H1 (cell line): ENCODE measurements around the gene CASQ2. TPM values are rescaled to one million over a fixed set of nuclear protein-coding genes. Genes with fewer than 3 reads are reported as not detected.

ENCODE experiments used
- CTCF ChIA-PET: fragments of 300-600 bp; sonication (Branson Sonifier 250); formaldehyde crosslinking; loops from one replicate; lab custom pipeline; 2021; ENCODE audit not compliant: partially characterized antibody; lab: Charles Lee
- POLR2A ChIA-PET: fragments of 300-600 bp; sonication (Branson Sonifier 250); formaldehyde crosslinking; loops from one replicate; lab custom pipeline; 2021; ENCODE audit warnings: inconsistent platforms; ENCODE audit not compliant: partially characterized antibody; lab: Charles Lee
- DNase-seq, 2 experiments: peaks; one replicate each; pipeline versions ENCODE4 v3.0.0 to v3.0.0-alpha.2; 2010 to 2022; ENCODE audit warnings: low spot score in 2 of 2, low read depth in 1 of 2, mixed read lengths in 1 of 2
- FAIRE-seq: peaks from 2 replicates; lab custom pipeline; 2011; peaks lifted over from hg19 to GRCh38; lab: Jason Lieb, UNC
- H2AFZ ChIP-seq: 2 replicates; pipeline ENCODE4 v1.8.1; 2012; ENCODE audit warnings: low read length, inconsistent platforms
- H2AK5ac ChIP-seq: 2 replicates; pipeline ENCODE4 v1.6.1; 2013; ENCODE audit warnings: low read depth, low read length
- H2BK120ac ChIP-seq: replicated peaks from 2 replicates; pipeline ENCODE3; 2013; ENCODE audit warnings: low read depth, low read length, inconsistent platforms
- H2BK12ac ChIP-seq: 2 replicates; pipeline ENCODE4 v1.6.1; 2013; ENCODE audit warnings: low read depth, low read length
- H2BK15ac ChIP-seq: 2 replicates; pipeline ENCODE4 v1.6.1; 2013; ENCODE audit warnings: low read length
- H2BK20ac ChIP-seq: 2 replicates; pipeline ENCODE4 v1.6.1; 2013; ENCODE audit warnings: low read length
- H2BK5ac ChIP-seq: 2 replicates; pipeline ENCODE4 v1.6.1; 2013; ENCODE audit warnings: low read depth, low read length
- H3K14ac ChIP-seq: 2 replicates; pipeline ENCODE4 v1.6.1; 2013; ENCODE audit warnings: inconsistent platforms; ENCODE audit not compliant: insufficient read length
- H3K18ac ChIP-seq: 2 replicates; pipeline ENCODE4 v1.6.1; 2013; ENCODE audit warnings: low read length; ENCODE audit errors: extremely low read depth
- H3K23ac ChIP-seq: 2 replicates; pipeline ENCODE4 v1.6.1; 2013; ENCODE audit warnings: inconsistent platforms; ENCODE audit not compliant: insufficient read length
- H3K23me2 ChIP-seq: 2 replicates; pipeline ENCODE4 v1.6.1; 2013; ENCODE audit warnings: low read depth, low read length
- H3K27ac ChIP-seq: 2 replicates; pipeline ENCODE4 v1.6.1; 2011; ENCODE audit warnings: low read depth, low read length, inconsistent platforms
- H3K27me3 ChIP-seq, 4 experiments: replicated peaks in 1 of 4; 1 replicate in 1 of 4; 2 replicates in 3 of 4; pipeline versions ENCODE4 v1.6.1 to v1.8.1; 2011 to 2013; ENCODE audit warnings: low read length in 3 of 4, mild to moderate bottlenecking in 3 of 4, inconsistent platforms in 2 of 4, mixed read lengths in 2 of 4, moderate library complexity in 1 of 4; ENCODE audit not compliant: control insufficient read depth in 3 of 4, insufficient read depth in 3 of 4; ENCODE audit errors: extremely low read depth in 1 of 4
- H3K36me3 ChIP-seq, 4 experiments: 2 replicates each; pipeline versions ENCODE4 v1.6.1 to v1.8.1; 2011 to 2013; ENCODE audit warnings: mild to moderate bottlenecking in 4 of 4, low read length in 3 of 4, moderate library complexity in 2 of 4, control low read depth in 1 of 4, inconsistent platforms in 1 of 4; ENCODE audit not compliant: insufficient read depth in 4 of 4, control insufficient read depth in 2 of 4
- H3K4ac ChIP-seq: replicated peaks from 2 replicates; pipeline ENCODE3; 2013; ENCODE audit warnings: low read length, low read depth, mixed read lengths, inconsistent platforms; ENCODE audit not compliant: insufficient read length
- H3K4me1 ChIP-seq, 4 experiments: replicated peaks in 1 of 4; 1 replicate in 1 of 4; 2 replicates in 3 of 4; pipeline versions ENCODE4 v1.6.1 to v1.8.1; 2011 to 2013; ENCODE audit warnings: low read length in 3 of 4, inconsistent platforms in 2 of 4, mixed read lengths in 1 of 4; ENCODE audit not compliant: insufficient read depth in 4 of 4, control insufficient read depth in 3 of 4
- H3K4me2 ChIP-seq, 2 experiments: 2 replicates each; pipeline versions ENCODE4 v1.6.1 to v1.8.1; 2011 to 2013; ENCODE audit warnings: low read depth in 2 of 2, low read length in 2 of 2, control low read depth in 1 of 2, inconsistent platforms in 1 of 2, mild to moderate bottlenecking in 1 of 2; ENCODE audit not compliant: insufficient read depth in 1 of 2
- H3K4me3 ChIP-seq, 4 experiments: fragments of 200-600, 300-600 bp in 1 of 4; sonication (generic), shearing (Covaris generic), sonication (Bioruptor Twin) in 1 of 4; 2 replicates each; pipeline versions ENCODE4 v1.5.1 to v1.8.1; 2011 to 2016; ENCODE audit warnings: low read length in 4 of 4, low read depth in 3 of 4, control low read depth in 2 of 4, inconsistent platforms in 2 of 4, mild to moderate bottlenecking in 2 of 4, mixed read lengths in 1 of 4, moderate library complexity in 1 of 4; ENCODE audit not compliant: insufficient read depth in 2 of 4; ENCODE audit errors: extremely low read depth in 1 of 4
- H3K56ac ChIP-seq: replicated peaks from 2 replicates; pipeline ENCODE3; 2013; ENCODE audit warnings: low read depth, mild to moderate bottlenecking, mixed read lengths, low read length, inconsistent platforms; ENCODE audit not compliant: insufficient read length
- H3K79me1 ChIP-seq: 2 replicates; pipeline ENCODE4 v1.6.1; 2013; ENCODE audit warnings: low read depth, low read length, control low read depth
- H3K79me2 ChIP-seq, 2 experiments: 2 replicates each; pipeline versions ENCODE4 v1.6.1 to v1.8.1; 2012 to 2013; ENCODE audit warnings: low read length in 2 of 2, mild to moderate bottlenecking in 2 of 2, inconsistent platforms in 1 of 2; ENCODE audit not compliant: insufficient read depth in 2 of 2, control insufficient read depth in 1 of 2
- H3K9ac ChIP-seq, 4 experiments: replicated peaks in 1 of 4; 1 replicate in 1 of 4; 2 replicates in 3 of 4; pipeline versions ENCODE4 v1.6.1 to v1.8.1; 2011 to 2013; ENCODE audit warnings: low read depth in 3 of 4, low read length in 3 of 4, control low read depth in 2 of 4, mild to moderate bottlenecking in 2 of 4, moderate library complexity in 2 of 4, inconsistent platforms in 1 of 4; ENCODE audit errors: extremely low read depth in 1 of 4
- H3K9me3 ChIP-seq, 2 experiments: 2 replicates each; pipeline versions ENCODE4 v1.6.1 to v1.8.1; 2012 to 2013; ENCODE audit warnings: mild to moderate bottlenecking in 2 of 2, moderate library complexity in 2 of 2, control low read depth in 1 of 2, inconsistent platforms in 1 of 2, low read depth in 1 of 2, low read length in 1 of 2, mixed read lengths in 1 of 2; ENCODE audit not compliant: insufficient read depth in 2 of 2
- H4K20me1 ChIP-seq, 2 experiments: replicated peaks in 1 of 2; 2 replicates each; pipeline versions ENCODE3 to v1.8.1; 2011 to 2013; ENCODE audit warnings: inconsistent platforms in 2 of 2, low read length in 2 of 2, mild to moderate bottlenecking in 1 of 2; ENCODE audit not compliant: insufficient read depth in 2 of 2, control insufficient read depth in 1 of 2
- H4K5ac ChIP-seq: 2 replicates; pipeline ENCODE4 v1.6.1; 2013; ENCODE audit warnings: low read length, low read depth, mixed read lengths, inconsistent platforms; ENCODE audit not compliant: insufficient read length
- H4K8ac ChIP-seq: 2 replicates; pipeline ENCODE4 v1.8.0; 2013; ENCODE audit warnings: mild to moderate bottlenecking, moderate library complexity, low read length, inconsistent platforms; ENCODE audit not compliant: insufficient read depth; ENCODE audit errors: extremely low read depth
- H4K91ac ChIP-seq: replicated peaks from 2 replicates; pipeline ENCODE3; 2013; ENCODE audit warnings: low read length, mixed read lengths, inconsistent platforms; ENCODE audit not compliant: insufficient read length
- ASH2L ChIP-seq: fragments of 200-600, 300-600 bp; sonication (generic); IDR thresholded peaks from one replicate; pipeline ENCODE4 v1.7.1; 2017; ENCODE audit warnings: low read length
- ATF3 ChIP-seq: IDR thresholded peaks from 2 replicates; pipeline ENCODE4 v1.6.1; 2011; ENCODE audit warnings: low read depth, mild to moderate bottlenecking, low read length; ENCODE audit not compliant: insufficient read depth
- CEBPB ChIP-seq: IDR thresholded peaks from 2 replicates; pipeline ENCODE4 v1.6.1; 2012; ENCODE audit warnings: low read depth, low read length
- E2F6 ChIP-seq: IDR thresholded peaks from 2 replicates; pipeline ENCODE4 v1.6.1; 2012; ENCODE audit warnings: inconsistent platforms
- FOSL1 ChIP-seq: IDR thresholded peaks from 2 replicates; pipeline ENCODE4 v1.6.1; 2011; ENCODE audit warnings: mild to moderate bottlenecking, low read depth, low read length, moderate library complexity; ENCODE audit not compliant: insufficient read depth
- MAFK ChIP-seq: IDR thresholded peaks from 2 replicates; pipeline ENCODE4 v1.6.1; 2012; ENCODE audit warnings: low read depth, mild to moderate bottlenecking, improper control_type of control experiment, low read length
- PHF8 ChIP-seq: fragments of 200-600 bp; sonication (generic); conservative IDR thresholded peaks from 2 replicates; pipeline ENCODE4 v1.7.1; 2012; ENCODE audit warnings: low read depth, mild to moderate bottlenecking, inconsistent platforms, low read length, moderate library complexity
- RAD21 ChIP-seq, 2 experiments: IDR thresholded peaks in 1 of 2; conservative IDR thresholded peaks in 1 of 2; 2 replicates each; pipeline ENCODE4 v1.6.1; 2011; ENCODE audit warnings: low read depth in 2 of 2, low read length in 2 of 2, improper control_type of control experiment in 1 of 2, inconsistent platforms in 1 of 2, mild to moderate bottlenecking in 1 of 2, moderate library complexity in 1 of 2
- RFX5 ChIP-seq: IDR thresholded peaks from 2 replicates; pipeline ENCODE4 v1.6.1; 2011; ENCODE audit warnings: low read depth, low read length, improper control_type of control experiment, borderline replicate concordance
- SP2 ChIP-seq: IDR thresholded peaks from 2 replicates; pipeline ENCODE4 v1.6.1; 2012; ENCODE audit warnings: mild to moderate bottlenecking, low read length, inconsistent platforms
- TEAD4 ChIP-seq: IDR thresholded peaks from 2 replicates; pipeline ENCODE4 v1.6.1; 2012; ENCODE audit warnings: low read depth, low read length, inconsistent platforms, mixed read lengths
- WGBS, 2 experiments: shearing (Covaris generic) in 1 of 2; methylation state at CpG; one replicate each; pipeline versions ENCODE4 v1.1.6 to v1.1.7; 2013 to 2015; ENCODE audit warnings: low lambda C conversion rate in 2 of 2, mixed read lengths in 2 of 2, inconsistent platforms in 1 of 2, low coverage in 1 of 2, missing lambda C conversion rate in 1 of 2; ENCODE audit not compliant: insufficient replicate concordance in 2 of 2, insufficient coverage in 1 of 2, insufficient read length in 1 of 2; ENCODE audit errors: extremely low coverage in 1 of 2, missing lambda C conversion rate in 1 of 2; 5-methylcytosine and 5-hydroxymethylcytosine counted together
- polyA plus RNA-seq, 7 experiments: library from polyadenylated mRNA; depleted of rRNA in 3 of 7; stranded (reverse) in 5 of 7; unstranded in 2 of 7; fragments of >200 nt in 5 of 7; fragments of 200-250 nt in 2 of 7; gene quantifications; 1 replicate in 5 of 7; 2 replicates in 1 of 7; 4 replicates in 1 of 7; pipeline versions ENCODE4 v1.2.1 to v1.2.3, GENCODE V29; 2011 to 2013; ENCODE audit warnings: missing spikeins in 2 of 7, mixed read lengths in 2 of 7
- total RNA-seq: library from RNA; stranded (reverse); fragmentation: NEBNext Ultra II Directional; extraction: Animal tissue kit (Norgen Biotek cat#: 25700); gene quantifications from 2 replicates; pipeline ENCODE4 v1.2.1, GENCODE V29; 2021

Gene CASQ2
- total and polyA plus RNA-seq, 2 of the 8 experiments (the other 6 are each of a cell fraction or from before 2014, with no cell fraction given), result not detected

GRCh38 chr1:115757326-115757725 is 11.2 kb downstream of the CASQ2 start:
- no peak overlapping the region for H2BK12ac ChIP-seq

More at GRCh38 chr1:115757326-115757725, 11.2 kb downstream of the CASQ2 start:
- FAIRE-seq, result no peak
- H2BK5ac ChIP-seq, result no peak overlapping the region
- H2AK5ac ChIP-seq, result no peak overlapping the region
- no peak overlapping the region for H3K27ac ChIP-seq
- no peak overlapping the region for H2BK120ac ChIP-seq
- no peak overlapping the region for H3K4me3 ChIP-seq
- WGBS, 2 experiments, result 89% methylated on average over 3 of the region's 3 CpGs; no CpG with 5 or more reads in 1 of the 2 experiments
- no peaks in the 10 kb centered on the region for H3K79me2 ChIP-seq
- no peak overlapping the region for H2BK15ac ChIP-seq
- H3K4me2 ChIP-seq, result no peak overlapping the region
- H2BK20ac ChIP-seq, result no peak overlapping the region
- no peaks in the 10 kb centered on the region for H3K36me3 ChIP-seq
- H4K8ac ChIP-seq, result no peak overlapping the region
- no peak overlapping the region for H3K23ac ChIP-seq
- no peak for TF ChIP-seq FOSL1
- no peak for TF ChIP-seq TEAD4
- TF ChIP-seq RAD21 (IDR thresholded peaks at IDR 0.05 in 1 of 2, conservative IDR thresholded peaks at IDR 0.05 in 1 of 2; ENCODE audit: low read depth in 2 of 2, low read length in 2 of 2), result no peak
- no peak for TF ChIP-seq RFX5
- no peak for TF ChIP-seq MAFK
- no peak for TF ChIP-seq E2F6
- TF ChIP-seq SP2, result no peak
- TF ChIP-seq ATF3, result no peak
- no peak for TF ChIP-seq PHF8
- no peak for TF ChIP-seq CEBPB
- no peak for TF ChIP-seq ASH2L
- peak overlapping the region; percentile 9; the same call in 1 of the 2 replicates for H2AFZ ChIP-seq
- H4K20me1 ChIP-seq, result no peaks in the 10 kb centered on the region
- H3K9ac ChIP-seq, result no peak overlapping the region
- H3K4me1 ChIP-seq, result no peaks in the 10 kb centered on the region
- no peak overlapping the region for H3K14ac ChIP-seq
- no peak for DNase-seq
- ChIA-PET POLR2A (no interaction called here), CTCF (interaction anchor here (1.1 to 1.8 kb wide), 2 partner anchors 9 to 14 kb away, joined by 3 to 4 read pairs; no protein-coding TSS in a partner anchor)
- no peak overlapping the region for H3K4ac ChIP-seq
- H3K27me3 ChIP-seq, result no peaks in the 10 kb centered on the region
- H3K9me3 ChIP-seq, result no peaks in the 10 kb centered on the region; a peak in 1 of 4 replicates
- no peak overlapping the region for H3K18ac ChIP-seq
- H3K23me2 ChIP-seq, result no peaks in the 10 kb centered on the region
- no peak overlapping the region for H4K91ac ChIP-seq
- H3K79me1 ChIP-seq, result no peaks in the 10 kb centered on the region
- H3K56ac ChIP-seq, result no peak overlapping the region
- no peak overlapping the region for H4K5ac ChIP-seq
